ENCODE measurements around the gene NUF2.

NUF2 gene

DNA sequence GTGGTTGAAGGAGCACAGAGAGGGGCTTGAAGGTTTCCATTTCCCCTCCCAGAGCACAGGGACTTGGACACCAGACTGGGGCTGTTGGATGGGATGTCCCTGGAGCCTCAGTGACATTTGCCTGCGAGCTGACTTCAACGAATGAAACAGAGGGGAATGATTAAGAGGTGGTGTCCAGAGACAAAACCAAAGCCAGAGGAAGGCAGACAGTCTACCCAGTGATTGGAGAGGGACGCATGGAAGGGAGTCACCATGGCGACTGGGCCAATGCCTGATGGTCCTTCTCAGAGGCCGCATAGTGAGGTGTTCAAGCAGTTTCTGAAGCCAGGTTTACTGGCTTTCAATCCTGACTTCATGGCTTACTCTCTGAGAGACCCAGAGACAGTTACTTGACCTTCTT, 77.2 kb downstream of the NUF2 start:
- Mint-ChIP-seq H3K4me3 (no peak overlapping the region), H3K27me3 (no peaks in the 10 kb centered on the region), H3K36me3 (ENCODE audit: low read depth) (no peaks in the 10 kb centered on the region), H3K4me1 (ENCODE audit: low read depth) (no peaks in the 10 kb centered on the region), H3K9me3 (no peaks in the 10 kb centered on the region), H3K27ac (no peak overlapping the region)
- intact Hi-C loops (cut with micrococcal nuclease) = no loop called here

DNA sequence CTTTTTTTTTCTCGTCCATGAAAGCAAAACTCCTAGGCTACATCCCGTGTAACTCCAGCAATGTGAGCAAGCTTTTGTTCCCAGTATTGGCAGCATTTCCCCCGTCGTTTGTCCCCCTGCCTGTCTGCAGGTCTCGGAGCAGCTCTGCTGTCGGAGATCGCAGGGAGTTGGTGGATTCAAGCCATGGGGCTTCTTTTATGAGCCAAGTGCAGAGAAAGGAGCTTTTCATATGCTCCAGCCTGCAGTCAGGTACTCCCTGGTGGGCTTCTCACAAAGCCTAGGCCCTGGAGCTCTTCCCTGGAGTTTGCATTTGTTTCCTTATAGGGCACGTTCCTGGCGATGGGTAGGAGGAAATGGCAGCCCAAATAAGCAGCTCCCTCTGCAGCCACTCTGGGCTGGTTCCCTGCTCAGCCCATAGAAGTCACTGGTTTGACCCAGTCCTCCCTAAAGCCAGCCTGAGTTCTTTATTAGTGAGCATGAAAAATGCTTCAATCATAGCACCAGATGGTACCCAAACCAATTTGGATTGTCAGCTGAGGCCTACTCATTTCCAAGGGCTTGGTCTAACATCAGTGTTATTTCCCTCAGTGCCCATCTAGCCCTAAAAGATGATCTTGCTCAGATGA, 78.3 kb downstream of the NUF2 start:
- Mint-ChIP-seq H3K27ac (no peak overlapping the region), H3K4me1 (ENCODE audit: low read depth) (no peaks in the 10 kb centered on the region), H3K27me3 (no peaks in the 10 kb centered on the region), H3K9me3 (no peaks in the 10 kb centered on the region), H3K4me3 (no peak overlapping the region), H3K36me3 (ENCODE audit: low read depth) (no peaks in the 10 kb centered on the region)
- intact Hi-C loops (cut with micrococcal nuclease) = no loop called here

DNA sequence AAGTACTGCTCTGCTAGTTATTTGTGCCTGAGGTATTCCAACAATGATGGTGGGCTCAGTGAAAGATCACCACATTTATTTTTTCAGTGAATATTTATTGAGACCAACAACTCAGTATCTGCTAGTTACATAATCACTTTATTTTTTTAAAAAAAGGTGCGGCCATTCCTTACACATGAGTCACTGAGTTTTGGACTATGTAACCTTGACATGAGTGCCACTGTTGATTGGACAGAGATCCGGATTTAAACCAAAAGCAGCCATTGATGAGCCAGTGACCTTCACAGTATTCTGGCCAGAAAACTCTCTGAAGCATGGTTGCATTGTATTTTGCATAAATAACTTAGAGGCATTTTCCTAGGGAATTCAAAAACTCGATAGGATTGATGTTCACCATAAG, 79.5 kb downstream of the NUF2 start:
- H3K4me3 Mint-ChIP-seq = no peak overlapping the region
- intact Hi-C loops (cut with micrococcal nuclease) = no loop called here

More for the DNA sequence above, 79.5 kb downstream of the NUF2 start:
- Mint-ChIP-seq H3K4me1 (ENCODE audit: low read depth) (no peaks in the 10 kb centered on the region), H3K27ac (no peak overlapping the region), H3K9me3 (no peaks in the 10 kb centered on the region), H3K27me3 (no peaks in the 10 kb centered on the region), H3K36me3 (ENCODE audit: low read depth) (no peaks in the 10 kb centered on the region)

All from dendritic cell treated with granulocyte-macrophage colony-stimulating factor and Interleukin-4, amounts not matched to agents 40 ng/mL and 50 ng/mL, for 4 days (primary cell).